Ascending aorta (tissue), 2 donors: Measurements from ENCODE around the gene CCDC85B. TPM values are rescaled to one million over a fixed set of nuclear protein-coding genes. Genes with fewer than 3 reads are reported as not detected.

Experiments
- DNase-seq, 2 donors: peaks; one replicate each; pipeline ENCODE4 v3.0.0-alpha.2; 2019; ENCODE audit warnings: low spot score in 2 of 2
- H3K27ac ChIP-seq, 2 donors: fragments of 200-600 bp; sonication (generic); one replicate each; pipeline ENCODE4 v1.5.1; 2016 to 2017; ENCODE audit warnings: mild to moderate bottlenecking in 1 of 2
- H3K27me3 ChIP-seq: fragments of 200-600 bp; sonication (generic); one replicate; pipeline ENCODE4 v1.5.1; 2017
- H3K36me3 ChIP-seq, 2 donors: fragments of 200-600 bp; sonication (generic); one replicate each; pipeline ENCODE4 v1.5.1; 2016
- H3K4me1 ChIP-seq, 2 donors: fragments of 200-600 bp; sonication (generic); one replicate each; pipeline ENCODE4 v1.5.1; 2016 to 2017; ENCODE audit warnings: mild to moderate bottlenecking in 1 of 2
- H3K4me3 ChIP-seq, 2 donors: fragments of 200-600 bp; sonication (generic); one replicate each; pipeline ENCODE4 v1.5.1; 2016 to 2017; ENCODE audit warnings: mild to moderate bottlenecking in 1 of 2
- H3K9me3 ChIP-seq, 2 donors: fragments of 200-600 bp; sonication (generic); one replicate each; pipeline ENCODE4 v1.5.1; 2016
- intact Hi-C: fragments of 100-400 bp; cut with DNase I; formaldehyde crosslinking; loops from one replicate; pipeline ENCODE4 v1.15.1; 2023
- total RNA-seq: library from RNA; depleted of rRNA; stranded (reverse); fragments of >200 nt; gene quantifications from one replicate; pipeline ENCODE4 v1.1.0, GENCODE V29; 2016
- TF ChIP-seq, protein P1 (sequence below), 3 experiments: fragments of 200-600 bp in 2 of 3; fragments of 450-650 bp in 1 of 3; sonication (generic) in 2 of 3; IDR thresholded peaks; one replicate each; pipeline ENCODE4 v1.5.1; 2016 to 2019; ENCODE audit warnings: antibody characterized with exemption in 3 of 3, mild to moderate bottlenecking in 1 of 3, moderate library complexity in 1 of 3

Gene CCDC85B
- total RNA-seq, 1 donor from 2014 or later = 184 TPM

DNA sequence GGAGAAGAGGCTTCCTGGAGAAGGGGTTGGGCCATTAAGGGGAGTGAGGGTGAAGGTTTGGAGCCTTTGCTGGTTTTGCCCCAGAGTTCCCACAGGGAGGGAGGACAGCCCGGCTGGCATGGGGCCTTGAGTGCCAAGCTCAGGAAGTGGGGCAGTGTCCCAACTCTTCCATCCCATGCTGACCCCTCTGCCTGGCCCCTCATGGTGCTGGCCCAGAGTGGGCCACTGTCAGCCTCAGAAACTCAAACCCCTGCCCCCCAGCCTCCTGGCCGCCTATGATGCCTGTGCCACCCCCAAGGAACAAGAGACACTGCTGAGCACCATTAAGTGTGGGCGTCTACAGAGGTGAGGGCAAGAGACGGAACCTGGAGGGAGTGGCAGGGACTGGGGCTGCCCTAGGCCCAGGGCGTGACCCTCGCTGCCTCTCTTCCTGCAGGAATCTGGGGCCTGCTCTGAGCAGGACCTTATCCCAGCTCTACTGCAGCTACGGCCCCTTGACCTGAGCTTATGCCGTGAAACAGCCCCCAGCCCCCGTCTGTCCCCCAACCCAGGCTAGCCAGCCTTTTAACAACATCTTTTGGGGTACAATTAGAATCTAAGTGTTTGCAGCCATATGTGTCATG is 24.8 kb upstream of the CCDC85B start:
- H3K36me3 ChIP-seq = peaks cover 63 to 80% of the 10 kb centered on the region in 2 donors
- intact Hi-C loops = no loop called here

DNA sequence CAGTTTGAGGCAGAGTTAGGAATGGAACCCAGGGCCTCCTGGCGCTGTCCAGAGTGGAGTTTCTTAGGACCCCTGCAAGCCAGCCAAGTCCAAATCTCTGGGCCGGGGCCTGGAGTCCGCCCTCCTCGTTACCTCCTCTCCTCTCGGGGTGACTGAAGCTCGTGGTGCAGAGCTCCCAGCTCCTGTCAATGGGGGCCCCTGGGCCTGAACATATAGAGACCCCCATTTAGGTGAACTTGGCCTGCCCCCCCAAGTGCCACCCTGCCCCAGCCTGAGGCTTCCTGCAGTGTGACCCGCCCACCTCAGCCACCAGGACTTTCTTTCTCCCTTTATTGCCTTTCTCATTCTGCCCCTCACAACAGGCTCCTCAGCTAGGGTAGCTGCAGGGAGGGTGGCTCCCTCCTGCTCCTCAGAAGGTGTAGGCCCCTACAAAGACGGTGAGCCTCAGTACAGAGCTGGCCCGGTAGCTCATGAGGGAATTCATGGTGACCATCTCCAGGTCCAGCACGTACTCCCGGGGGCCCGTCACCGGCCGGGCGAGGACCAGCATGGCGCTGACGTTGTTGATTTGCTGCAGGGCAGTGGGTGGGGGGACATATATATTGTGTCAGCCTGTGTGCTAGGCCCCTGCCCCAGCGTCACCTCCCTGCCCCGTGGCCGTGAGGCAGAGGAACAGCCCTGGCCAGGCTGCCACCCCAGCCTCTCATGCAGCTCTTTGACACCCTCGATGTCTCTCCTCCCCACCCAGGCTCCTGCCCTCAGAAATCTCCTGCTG is 23.8 kb upstream of the CCDC85B start:
- Histone ChIP-seq H3K4me3 (no peak overlapping the region), H3K4me1 (peaks cover 7 to 12% of the 10 kb centered on the region in 2 donors), H3K27ac (no peak overlapping the region), H3K36me3 (peaks cover 61 to 79% of the 10 kb centered on the region in 2 donors), H3K27me3 (no peaks in the 10 kb centered on the region), H3K9me3 (no peaks in the 10 kb centered on the region)
- TF ChIP-seq, protein P1, sequence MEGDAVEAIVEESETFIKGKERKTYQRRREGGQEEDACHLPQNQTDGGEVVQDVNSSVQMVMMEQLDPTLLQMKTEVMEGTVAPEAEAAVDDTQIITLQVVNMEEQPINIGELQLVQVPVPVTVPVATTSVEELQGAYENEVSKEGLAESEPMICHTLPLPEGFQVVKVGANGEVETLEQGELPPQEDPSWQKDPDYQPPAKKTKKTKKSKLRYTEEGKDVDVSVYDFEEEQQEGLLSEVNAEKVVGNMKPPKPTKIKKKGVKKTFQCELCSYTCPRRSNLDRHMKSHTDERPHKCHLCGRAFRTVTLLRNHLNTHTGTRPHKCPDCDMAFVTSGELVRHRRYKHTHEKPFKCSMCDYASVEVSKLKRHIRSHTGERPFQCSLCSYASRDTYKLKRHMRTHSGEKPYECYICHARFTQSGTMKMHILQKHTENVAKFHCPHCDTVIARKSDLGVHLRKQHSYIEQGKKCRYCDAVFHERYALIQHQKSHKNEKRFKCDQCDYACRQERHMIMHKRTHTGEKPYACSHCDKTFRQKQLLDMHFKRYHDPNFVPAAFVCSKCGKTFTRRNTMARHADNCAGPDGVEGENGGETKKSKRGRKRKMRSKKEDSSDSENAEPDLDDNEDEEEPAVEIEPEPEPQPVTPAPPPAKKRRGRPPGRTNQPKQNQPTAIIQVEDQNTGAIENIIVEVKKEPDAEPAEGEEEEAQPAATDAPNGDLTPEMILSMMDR (IDR thresholded peaks at IDR 0.05) = no peak
- intact Hi-C loops = no loop called here
- DNase-seq = no peak

More for the DNA sequence above, 24.8 kb upstream of the CCDC85B start:
- Histone ChIP-seq H3K27me3 (no peaks in the 10 kb centered on the region), H3K4me3 (no peak overlapping the region), H3K9me3 (no peaks in the 10 kb centered on the region), H3K27ac (no peak overlapping the region), H3K4me1 (peaks cover 11 to 14% of the 10 kb centered on the region in 2 donors)
- no peak for DNase-seq
- TF ChIP-seq, protein P1 (IDR thresholded peaks at IDR 0.05) = no peak

DNA sequence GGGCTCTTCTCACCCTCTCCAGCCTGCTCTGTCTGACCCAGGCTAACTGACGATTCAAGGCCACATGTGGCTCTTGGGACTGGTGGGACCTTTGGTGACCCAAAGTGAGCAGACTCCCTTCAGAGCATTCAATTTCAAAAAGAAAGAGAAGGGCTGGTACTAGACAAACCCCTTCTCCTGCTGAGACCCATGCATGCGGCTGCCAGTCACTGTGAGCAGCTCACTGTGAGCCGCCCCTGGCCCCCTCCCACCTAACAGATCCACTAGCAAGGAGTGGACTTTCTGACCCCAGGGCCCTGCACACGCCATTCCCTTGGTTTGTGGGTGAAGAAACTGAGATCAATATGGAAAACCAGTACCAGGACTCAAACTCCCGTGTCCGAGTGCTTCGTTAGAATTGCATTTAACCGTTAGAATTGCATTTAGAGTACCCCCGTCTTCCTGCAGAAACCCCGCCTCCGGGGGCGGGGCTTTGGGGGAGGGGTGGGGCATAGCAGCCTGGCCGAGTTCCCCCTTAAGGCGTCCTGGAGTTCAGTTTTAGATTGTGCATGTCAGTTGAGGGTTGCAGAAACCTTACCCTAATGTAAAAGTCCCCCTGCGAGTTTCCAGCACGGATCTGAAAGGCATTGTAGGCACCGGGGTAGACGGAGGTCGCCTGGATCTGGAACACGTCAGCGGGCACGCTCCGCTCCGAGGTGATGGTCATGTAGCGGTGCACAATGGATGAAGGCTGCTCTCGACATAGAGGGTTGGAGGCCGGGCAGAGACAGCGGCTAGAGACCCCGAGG is 23.0 kb upstream of the CCDC85B start:
- TF ChIP-seq, protein P1 (IDR thresholded peaks at IDR 0.05) = no peak
- H3K9me3 ChIP-seq = no peaks in the 10 kb centered on the region
- H3K4me3 ChIP-seq = no peak overlapping the region
- intact Hi-C loops = no loop called here
- no peak overlapping the region for H3K27ac ChIP-seq
- H3K27me3 ChIP-seq = no peaks in the 10 kb centered on the region
- peaks cover 55 to 71% of the 10 kb centered on the region in 2 donors for H3K36me3 ChIP-seq
- DNase-seq = no peak
- H3K4me1 ChIP-seq = peaks cover 3 to 11% of the 10 kb centered on the region in 2 donors

DNA sequence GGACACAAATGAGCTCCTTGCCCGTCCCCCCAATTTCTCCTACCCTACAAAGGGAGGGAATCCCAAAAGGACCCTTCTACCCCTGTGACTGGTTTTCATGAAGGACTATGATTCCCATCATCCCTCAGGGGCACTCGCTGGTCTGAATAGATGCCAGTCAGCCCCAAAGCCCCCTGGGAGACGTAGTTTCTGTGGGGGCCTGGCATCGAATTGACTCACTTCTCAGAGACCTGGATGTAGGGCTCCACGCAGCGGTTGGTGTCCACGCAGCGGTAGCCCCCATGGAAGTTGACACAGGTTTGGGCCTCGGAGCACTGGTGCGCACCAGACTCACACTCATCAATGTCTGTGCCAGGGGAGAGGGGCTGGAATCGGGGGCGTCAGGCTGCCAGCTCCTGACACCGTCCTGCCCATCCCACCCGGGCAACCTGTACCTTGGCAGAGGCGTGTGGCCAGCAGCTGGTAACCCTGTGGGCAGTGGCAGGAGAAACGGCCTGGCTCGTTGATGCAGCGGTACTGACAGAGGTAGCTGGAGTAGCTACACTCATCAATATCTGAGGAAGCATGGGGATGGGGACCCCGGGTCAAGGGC is 22.3 kb upstream of the CCDC85B start:
- Histone ChIP-seq H3K27ac (no peak overlapping the region), H3K27me3 (no peaks in the 10 kb centered on the region), H3K9me3 (no peaks in the 10 kb centered on the region), H3K4me3 (no peak overlapping the region), H3K4me1 (peaks cover 3 to 11% of the 10 kb centered on the region in 2 donors), H3K36me3 (peaks cover 48 to 64% of the 10 kb centered on the region in 2 donors)
- DNase-seq = no peak
- TF ChIP-seq, protein P1 (IDR thresholded peaks at IDR 0.05) = no peak
- intact Hi-C loops = no loop called here

DNA sequence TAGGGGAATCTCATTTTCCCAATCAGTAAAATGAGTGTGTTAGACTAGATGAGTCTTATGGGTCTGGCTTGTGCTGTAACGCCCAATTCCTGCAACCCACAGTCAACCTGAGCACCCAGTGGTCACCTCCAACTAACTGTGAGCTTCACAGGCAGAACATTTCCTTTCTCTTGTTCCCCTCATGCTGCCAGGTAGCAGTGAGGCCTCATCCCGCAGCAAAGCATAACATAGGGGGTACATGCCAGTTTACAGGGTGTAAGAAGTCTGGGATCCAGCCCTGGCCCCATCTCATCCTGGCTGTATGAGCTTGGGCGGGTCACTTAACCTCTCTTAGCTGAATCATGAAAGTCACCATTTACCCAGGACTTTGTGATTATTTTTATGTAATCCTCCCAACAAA is 21.6 kb upstream of the CCDC85B start:
- Histone ChIP-seq H3K27me3 (no peaks in the 10 kb centered on the region), H3K4me3 (no peak overlapping the region), H3K9me3 (no peaks in the 10 kb centered on the region), H3K4me1 (peaks cover 3 to 13% of the 10 kb centered on the region in 2 donors), H3K36me3 (peaks cover 40 to 57% of the 10 kb centered on the region in 2 donors), H3K27ac (no peak overlapping the region)
- DNase-seq = no peak
- intact Hi-C loops = no loop called here
- TF ChIP-seq, protein P1 (IDR thresholded peaks at IDR 0.05) = no peak
